Measurements from ENCODE around the gene DIP2A. TPM values are rescaled to one million over a fixed set of nuclear protein-coding genes. Genes with fewer than 3 reads are reported as not detected.
A peak's percentile ranks its signal among the peaks of the same experiment; 100 is the strongest.

The DIP2A gene
- total and polyA plus RNA-seq, 7 donors: 7.3 to 12.2 (median 11.0) TPM

- WGBS, 3 donors: 73 to 76% (median 74%) methylated on average over 17 of the region's 17 CpGs
- Histone ChIP-seq H3K36me3 (ENCODE audit: insufficient read depth in 1 of 2, low read depth in 1 of 2) (peaks cover 17 to 95% of the 10 kb centered on the region in 2 donors), H3K27ac (no peak overlapping the region), H3K9me3 (no peaks in the 10 kb centered on the region), H3K4me1 (no peaks in the 10 kb centered on the region), H3K4me3 (no peak overlapping the region), H3K27me3 (ENCODE audit: insufficient read depth in 3 of 3, low read length in 2 of 3) (no peaks in the 10 kb centered on the region)
- DNase-seq (peak in 1 of 2 donors; percentile 42), ATAC-seq (peak in 3 of 4 donors; percentile 4 to 11 (median 6))
- intact Hi-C loops (cut with DNase I): loop anchor here in 1 of 2 donors (10.0 kb wide), 1 partner anchor 179 kb away; no protein-coding TSS in a partner anchor
- TF ChIP-seq CTCF (IDR thresholded peaks at IDR 0.05): no peak
Observed at GRCh38 chr21:46424039-46424591, 34.6 kb upstream of the DIP2A start.

- peaks cover 17 to 95% of the 10 kb centered on the region in 2 donors for H3K36me3 ChIP-seq (ENCODE audit: insufficient read depth in 1 of 2, low read depth in 1 of 2)
- ATAC-seq (no peak), DNase-seq (peak in 1 of 2 donors; percentile 38)
- intact Hi-C loops (cut with DNase I): loop anchor here in 1 of 2 donors (10.0 kb wide), 1 partner anchor 180 kb away; no protein-coding TSS in a partner anchor
- H3K27me3 ChIP-seq (ENCODE audit: insufficient read depth in 3 of 3, low read length in 2 of 3): no peaks in the 10 kb centered on the region
- WGBS, 3 donors: 89 to 92% (median 89%) methylated on average over 13 to 14 of the region's 14 CpGs
- H3K9me3 ChIP-seq: no peaks in the 10 kb centered on the region
- H3K4me3 ChIP-seq: no peak overlapping the region
- no peak overlapping the region for H3K27ac ChIP-seq
- H3K4me1 ChIP-seq: no peaks in the 10 kb centered on the region
- TF ChIP-seq CTCF (IDR thresholded peaks at IDR 0.05): no peak
Observed at GRCh38 chr21:46424621-46425020, 34.1 kb upstream of the DIP2A start.

GRCh38 chr21:46425041-46425440 is 33.6 kb upstream of the DIP2A start:
- DNase-seq (peak in 1 of 2 donors; percentile 42), ATAC-seq (peak in 2 of 4 donors; percentile 0)
- intact Hi-C loops (cut with DNase I): loop anchor here in 1 of 2 donors (10.0 kb wide), 1 partner anchor 180 kb away; no protein-coding TSS in a partner anchor
- TF ChIP-seq CTCF (IDR thresholded peaks at IDR 0.05): no peak
- 73 to 81% (median 79%) methylated on average over 19 of the region's 19 CpGs for WGBS, 3 donors
- no peaks in the 10 kb centered on the region for H3K4me1 ChIP-seq
- peaks cover 21 to 95% of the 10 kb centered on the region in 2 donors for H3K36me3 ChIP-seq (ENCODE audit: insufficient read depth in 1 of 2, low read depth in 1 of 2)
- H3K4me3 ChIP-seq: no peak overlapping the region
- H3K27ac ChIP-seq: peak overlapping the region; percentile 23
- no peaks in the 10 kb centered on the region for H3K9me3 ChIP-seq
- no peaks in the 10 kb centered on the region for H3K27me3 ChIP-seq (ENCODE audit: insufficient read depth in 3 of 3, low read length in 2 of 3)

GRCh38 chr21:46425571-46425970 is 33.1 kb upstream of the DIP2A start:
- ATAC-seq: peak; percentile 8 to 32 (median 22)
- peak in 1 of 2 donors; percentile 58 for DNase-seq

More at GRCh38 chr21:46425571-46425970, 33.1 kb upstream of the DIP2A start:
- Histone ChIP-seq H3K36me3 (ENCODE audit: insufficient read depth in 1 of 2, low read depth in 1 of 2) (peaks cover 22 to 95% of the 10 kb centered on the region in 2 donors), H3K27ac (peak overlapping the region; percentile 23), H3K4me3 (no peak overlapping the region), H3K27me3 (ENCODE audit: insufficient read depth in 3 of 3, low read length in 2 of 3) (no peaks in the 10 kb centered on the region), H3K4me1 (no peaks in the 10 kb centered on the region), H3K9me3 (no peaks in the 10 kb centered on the region)
- no peak for TF ChIP-seq CTCF (IDR thresholded peaks at IDR 0.05)
- 68 to 87% (median 82%) methylated on average over 23 of the region's 23 CpGs for WGBS, 3 donors
- intact Hi-C loops (cut with DNase I): loop anchor here in 1 of 2 donors (10.0 kb wide), 1 partner anchor 181 kb away; no protein-coding TSS in a partner anchor
